Bronchial epithelial cell (primary cell): Measurements from ENCODE around the gene CARD8. TPM values are rescaled to one million over a fixed set of nuclear protein-coding genes. Genes with fewer than 3 reads are reported as not detected.

Experiments used
- DNase-seq: peaks from one replicate; pipeline ENCODE4 v3.0.0-alpha.2; 2010; ENCODE audit warnings: low read depth
- FAIRE-seq: peaks from 2 replicates; lab custom pipeline; 2011; peaks lifted over from hg19 to GRCh38; lab: Jason Lieb, UNC
- H3K27me3 ChIP-seq: 2 replicates; pipeline ENCODE4 v1.5.1; 2011; ENCODE audit warnings: low read length; ENCODE audit not compliant: control insufficient read depth, insufficient read depth
- H3K36me3 ChIP-seq: 2 replicates; pipeline ENCODE4 v1.5.1; 2011; ENCODE audit warnings: low read length; ENCODE audit not compliant: control insufficient read depth, insufficient read depth
- H3K4me3 ChIP-seq: 2 replicates; pipeline ENCODE4 v1.5.1; 2011; ENCODE audit warnings: mild to moderate bottlenecking, low read depth, low read length, control low read depth
- total RNA-seq: library from RNA; depleted of rRNA; stranded (reverse); fragments of >200 nt; gene quantifications from 2 replicates; pipeline ENCODE4 v1.2.1, GENCODE V29; 2014
- TF ChIP-seq, protein P1 (sequence below): IDR thresholded peaks from 2 replicates; pipeline ENCODE4 v1.5.1; 2011; ENCODE audit warnings: mild to moderate bottlenecking, moderate library complexity, low read length, control low read depth, inconsistent platforms; ENCODE audit not compliant: insufficient read depth, severe bottlenecking

CARD8 gene
- total RNA-seq, 1 donor from 2014 or later = 2.1 TPM

DNA sequence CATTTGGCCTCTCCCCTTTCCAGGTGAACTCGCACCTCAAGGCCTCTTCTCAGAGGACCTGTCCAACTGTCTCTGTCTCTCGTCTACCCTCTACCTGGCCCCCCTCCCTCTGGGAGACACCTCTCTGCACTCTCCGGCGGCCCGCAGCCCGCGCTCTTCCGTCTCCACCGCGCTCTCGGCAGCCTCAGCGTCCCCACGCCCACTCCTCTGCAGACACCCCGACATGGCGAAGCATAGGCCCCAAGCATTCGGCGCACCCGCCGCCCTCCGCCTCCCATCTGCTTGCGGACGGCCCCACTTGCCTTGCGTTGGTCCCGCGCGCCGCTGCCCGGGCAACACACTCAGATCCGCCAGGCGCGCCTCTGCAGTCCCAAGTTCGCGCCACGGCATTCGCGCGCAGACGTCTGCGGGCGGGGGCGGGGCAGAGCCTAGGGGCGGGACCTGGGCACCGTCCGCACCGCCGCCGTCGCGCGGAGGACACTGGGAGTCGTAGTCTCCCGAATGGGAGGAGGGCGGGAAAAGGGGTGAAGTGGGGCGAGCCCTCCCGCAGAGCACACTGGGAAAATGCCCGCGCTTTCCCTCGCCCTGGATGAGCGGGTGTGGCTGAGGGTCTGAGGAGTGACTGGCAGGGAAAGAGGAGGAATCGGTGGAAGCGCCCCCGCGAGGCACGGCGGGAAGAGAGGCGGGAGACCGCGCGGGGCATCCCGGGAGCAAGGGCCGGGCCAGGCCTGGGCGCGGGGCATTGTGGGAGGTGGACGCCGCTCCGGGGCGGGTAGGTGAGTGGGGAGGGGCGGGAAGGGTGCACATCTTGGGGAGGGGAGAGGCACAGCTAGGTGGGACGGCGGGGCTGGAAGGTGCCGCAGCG is 85.5 kb downstream of the CARD8 start, which contains the start of the genes LIG1 and ZSWIM9:
Gene LIG1 (minus strand): TSS at position 406 of the 865 bp plus-strand sequence. CDS start 4,778 bp downstream, outside the sequence.
Gene ZSWIM9 (plus strand): TSS at position 742 of the 865 bp plus-strand sequence. CDS start 1,123 bp downstream, outside the sequence.
- TF ChIP-seq, protein P1, sequence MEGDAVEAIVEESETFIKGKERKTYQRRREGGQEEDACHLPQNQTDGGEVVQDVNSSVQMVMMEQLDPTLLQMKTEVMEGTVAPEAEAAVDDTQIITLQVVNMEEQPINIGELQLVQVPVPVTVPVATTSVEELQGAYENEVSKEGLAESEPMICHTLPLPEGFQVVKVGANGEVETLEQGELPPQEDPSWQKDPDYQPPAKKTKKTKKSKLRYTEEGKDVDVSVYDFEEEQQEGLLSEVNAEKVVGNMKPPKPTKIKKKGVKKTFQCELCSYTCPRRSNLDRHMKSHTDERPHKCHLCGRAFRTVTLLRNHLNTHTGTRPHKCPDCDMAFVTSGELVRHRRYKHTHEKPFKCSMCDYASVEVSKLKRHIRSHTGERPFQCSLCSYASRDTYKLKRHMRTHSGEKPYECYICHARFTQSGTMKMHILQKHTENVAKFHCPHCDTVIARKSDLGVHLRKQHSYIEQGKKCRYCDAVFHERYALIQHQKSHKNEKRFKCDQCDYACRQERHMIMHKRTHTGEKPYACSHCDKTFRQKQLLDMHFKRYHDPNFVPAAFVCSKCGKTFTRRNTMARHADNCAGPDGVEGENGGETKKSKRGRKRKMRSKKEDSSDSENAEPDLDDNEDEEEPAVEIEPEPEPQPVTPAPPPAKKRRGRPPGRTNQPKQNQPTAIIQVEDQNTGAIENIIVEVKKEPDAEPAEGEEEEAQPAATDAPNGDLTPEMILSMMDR = peak; percentile 16
- peak; percentile 84 for DNase-seq
- Histone ChIP-seq H3K36me3 (peaks cover 7% of the 10 kb centered on the region), H3K4me3 (peak within 1 kb of the TSS; percentile 76), H3K27me3 (no peaks in the 10 kb centered on the region)
- FAIRE-seq = no peak

DNA sequence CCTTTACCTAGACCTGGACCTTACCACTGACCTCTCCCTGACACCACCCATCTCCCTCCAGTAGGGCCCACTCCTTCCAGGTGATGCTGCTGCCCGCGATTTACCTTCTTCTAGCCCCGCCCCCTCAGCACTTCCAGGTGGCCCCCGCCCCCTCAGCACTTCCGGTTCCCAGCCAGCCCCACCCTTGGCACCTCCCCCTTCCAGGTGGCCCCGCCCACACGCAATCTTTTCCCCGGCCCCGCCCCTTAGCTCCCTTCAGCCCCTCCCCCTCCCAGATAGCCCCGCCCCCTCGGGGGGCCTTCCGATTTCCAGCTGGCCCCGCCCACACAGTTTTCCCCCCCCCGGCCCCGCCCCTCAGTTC is 86.2 kb downstream of the CARD8 start:
- DNase-seq (peak; percentile 57), FAIRE-seq (no peak)
- Histone ChIP-seq H3K27me3 (no peaks in the 10 kb centered on the region), H3K4me3 (peak overlapping the region; percentile 76), H3K36me3 (peaks cover 5% of the 10 kb centered on the region)
- TF ChIP-seq, protein P1 = no peak

DNA sequence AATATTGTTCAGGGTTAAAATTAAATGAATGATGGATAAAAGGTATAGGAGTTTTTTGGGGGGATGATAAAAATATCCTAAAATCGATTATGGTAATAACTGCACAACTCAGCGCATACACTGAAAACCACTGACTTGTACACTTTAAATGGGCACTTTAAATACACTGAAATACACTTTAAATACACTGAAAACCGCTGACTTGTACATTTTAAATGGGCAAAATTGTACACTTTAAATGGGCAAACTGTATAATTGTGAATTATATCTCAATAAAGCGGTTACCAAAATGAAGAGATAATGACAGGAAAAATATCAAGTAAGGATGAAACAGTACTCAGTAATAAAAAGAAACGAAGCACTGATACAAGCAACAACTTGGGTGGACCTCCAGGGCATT is 87.0 kb downstream of the CARD8 start:
- H3K27me3 ChIP-seq = no peaks in the 10 kb centered on the region
- DNase-seq (no peak), FAIRE-seq (no peak)
- no peak overlapping the region for H3K4me3 ChIP-seq
- TF ChIP-seq, protein P1 = no peak
- peaks cover 4% of the 10 kb centered on the region for H3K36me3 ChIP-seq

DNA sequence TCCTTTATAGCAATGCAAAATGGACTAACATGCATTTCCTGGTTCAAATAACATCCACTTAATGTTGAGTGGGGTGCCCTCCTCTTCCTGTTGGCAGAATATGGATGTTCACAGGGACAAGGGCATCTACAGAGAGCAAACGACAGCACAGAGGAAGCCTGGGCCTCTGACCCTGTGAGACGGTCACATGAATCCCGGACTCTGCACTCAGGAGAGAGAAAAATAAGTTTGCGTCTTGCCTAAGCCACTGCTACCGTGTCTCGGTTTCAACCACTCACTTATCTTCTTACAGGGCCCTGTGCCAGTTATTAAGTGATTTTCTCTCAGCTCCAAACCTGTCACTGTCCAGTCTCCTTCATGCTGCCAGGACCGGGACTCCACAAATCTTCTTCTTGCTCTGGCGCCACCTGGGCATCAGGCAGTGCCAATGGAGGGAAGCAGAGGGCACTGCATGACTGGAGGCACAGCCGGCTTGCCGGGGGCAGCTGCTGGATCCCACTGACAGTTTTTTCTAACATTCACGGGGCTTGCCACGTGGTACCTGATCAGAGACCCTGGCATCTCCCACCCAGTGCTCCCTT is 97.4 kb downstream of the CARD8 start:
- TF ChIP-seq, protein P1 = no peak
- H3K27me3 ChIP-seq = no peaks in the 10 kb centered on the region
- no peak for FAIRE-seq
- peaks cover 1% of the 10 kb centered on the region for H3K36me3 ChIP-seq
- no peak overlapping the region for H3K4me3 ChIP-seq
- DNase-seq = no peak

Other genes starting within 250 kb of the CARD8 start
- not detected in 2 replicates for gene CABP5, start 211.8 kb downstream of the CARD8 start, total RNA-seq
- gene PLA2G4C, start 145.1 kb downstream of the CARD8 start, total RNA-seq = 0.51 and 1.1 TPM in 2 replicates
- 4.5 and 5.8 TPM in 2 replicates for gene LIG1, start 85.6 kb downstream of the CARD8 start, total RNA-seq
- gene ZSWIM9, start 85.2 kb downstream of the CARD8 start, total RNA-seq = 1.3 and 1.5 TPM in 2 replicates
- 0.13 and 0.53 TPM in 2 replicates for gene ZNF114, start 14.2 kb upstream of the CARD8 start, total RNA-seq
- 2.8 and 9.0 TPM in 2 replicates for gene EMP3, start 69.6 kb upstream of the CARD8 start, total RNA-seq
- gene TMEM143, start 108.0 kb upstream of the CARD8 start, total RNA-seq = 0.79 and 1.4 TPM in 2 replicates
- gene SYNGR4, start 108.5 kb upstream of the CARD8 start, total RNA-seq = not detected in 2 replicates
- gene KDELR1, start 135.6 kb upstream of the CARD8 start, total RNA-seq = 27.9 and 30.6 TPM in 2 replicates
- under 0.01 TPM in 1 of 2 replicates, not detected in the other for gene GRIN2D, start 137.8 kb upstream of the CARD8 start, total RNA-seq
- 23.4 and 31.9 TPM in 2 replicates for gene GRWD1, start 190.1 kb upstream of the CARD8 start, total RNA-seq
- gene KCNJ14, start 199.7 kb upstream of the CARD8 start, total RNA-seq = 1.0 and 1.1 TPM in 2 replicates
- 24.2 and 36.6 TPM in 2 replicates for gene CYTH2, start 213.5 kb upstream of the CARD8 start, total RNA-seq